Osteocyte (in vitro differentiated cells): Measurements from ENCODE around the gene DACH1. TPM values are rescaled to one million over a fixed set of nuclear protein-coding genes. Genes with fewer than 3 reads are reported as not detected.

Experiments used
- DNase-seq: peaks from one replicate; pipeline ENCODE4 v3.0.0; 2021; ENCODE audit warnings: mixed read lengths; ENCODE audit not compliant: unreplicated experiment; ENCODE audit errors: extremely low spot score
- H3K27ac Mint-ChIP-seq: one replicate; pipeline ENCODE4 v1.8.0; 2021; ENCODE audit warnings: mild to moderate bottlenecking, mixed read lengths; ENCODE audit not compliant: unreplicated experiment
- H3K27me3 Mint-ChIP-seq: one replicate; pipeline ENCODE4 v1.8.0; 2021; ENCODE audit warnings: mixed read lengths; ENCODE audit not compliant: unreplicated experiment
- H3K36me3 Mint-ChIP-seq: one replicate; pipeline ENCODE4 v1.8.0; 2021; ENCODE audit warnings: mixed read lengths; ENCODE audit not compliant: unreplicated experiment
- H3K4me1 Mint-ChIP-seq: one replicate; pipeline ENCODE4 v1.8.0; 2021; ENCODE audit warnings: mixed read lengths; ENCODE audit not compliant: unreplicated experiment
- H3K4me3 Mint-ChIP-seq: one replicate; pipeline ENCODE4 v1.8.0; 2021; ENCODE audit warnings: mild to moderate bottlenecking, moderate library complexity, mixed read lengths; ENCODE audit not compliant: unreplicated experiment
- H3K9me3 Mint-ChIP-seq: one replicate; pipeline ENCODE4 v1.8.0; 2021; ENCODE audit warnings: mixed read lengths; ENCODE audit not compliant: unreplicated experiment
- total RNA-seq: library from RNA; stranded (reverse); gene quantifications from 2 replicates; pipeline ENCODE4 v1.2.1, GENCODE V29; 2021
- TF ChIP-seq, protein P1 (sequence below): fragments of 200-600 bp; sonication (generic); IDR thresholded peaks from 2 replicates; pipeline ENCODE4 v1.5.0; 2021; ENCODE audit warnings: antibody characterized with exemption, mild to moderate bottlenecking, moderate library complexity

DACH1 gene
- total RNA-seq, 1 donor from 2014 or later, result 0.54 TPM

DNA sequence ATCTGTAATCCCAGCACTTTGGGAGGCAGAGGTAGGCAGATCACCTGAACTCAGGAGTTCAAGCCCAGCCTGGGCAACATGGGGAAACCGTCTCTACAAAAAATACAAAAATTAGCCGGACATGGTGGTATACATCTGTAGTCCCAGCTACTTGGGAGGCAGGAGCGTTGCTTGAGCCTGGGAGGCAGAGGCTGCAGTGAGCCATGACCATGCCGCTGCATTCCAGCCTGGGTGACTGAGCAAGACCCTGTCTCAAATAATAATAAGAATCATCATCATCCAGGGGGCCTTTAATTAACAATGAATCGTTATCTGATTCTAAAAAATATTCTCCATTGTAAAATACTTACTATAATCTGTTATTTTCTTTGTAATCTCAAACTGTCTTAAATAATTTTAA, 283.4 kb downstream of the DACH1 start:
- TF ChIP-seq, protein P1, sequence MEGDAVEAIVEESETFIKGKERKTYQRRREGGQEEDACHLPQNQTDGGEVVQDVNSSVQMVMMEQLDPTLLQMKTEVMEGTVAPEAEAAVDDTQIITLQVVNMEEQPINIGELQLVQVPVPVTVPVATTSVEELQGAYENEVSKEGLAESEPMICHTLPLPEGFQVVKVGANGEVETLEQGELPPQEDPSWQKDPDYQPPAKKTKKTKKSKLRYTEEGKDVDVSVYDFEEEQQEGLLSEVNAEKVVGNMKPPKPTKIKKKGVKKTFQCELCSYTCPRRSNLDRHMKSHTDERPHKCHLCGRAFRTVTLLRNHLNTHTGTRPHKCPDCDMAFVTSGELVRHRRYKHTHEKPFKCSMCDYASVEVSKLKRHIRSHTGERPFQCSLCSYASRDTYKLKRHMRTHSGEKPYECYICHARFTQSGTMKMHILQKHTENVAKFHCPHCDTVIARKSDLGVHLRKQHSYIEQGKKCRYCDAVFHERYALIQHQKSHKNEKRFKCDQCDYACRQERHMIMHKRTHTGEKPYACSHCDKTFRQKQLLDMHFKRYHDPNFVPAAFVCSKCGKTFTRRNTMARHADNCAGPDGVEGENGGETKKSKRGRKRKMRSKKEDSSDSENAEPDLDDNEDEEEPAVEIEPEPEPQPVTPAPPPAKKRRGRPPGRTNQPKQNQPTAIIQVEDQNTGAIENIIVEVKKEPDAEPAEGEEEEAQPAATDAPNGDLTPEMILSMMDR, result no peak
- H3K9me3 Mint-ChIP-seq, result no peaks in the 10 kb centered on the region
- H3K27ac Mint-ChIP-seq, result no peak overlapping the region
- peaks cover 6% of the 10 kb centered on the region for H3K27me3 Mint-ChIP-seq
- no peak for DNase-seq
- no peak overlapping the region for H3K4me3 Mint-ChIP-seq
- no peaks in the 10 kb centered on the region for H3K4me1 Mint-ChIP-seq
- no peaks in the 10 kb centered on the region for H3K36me3 Mint-ChIP-seq

DNA sequence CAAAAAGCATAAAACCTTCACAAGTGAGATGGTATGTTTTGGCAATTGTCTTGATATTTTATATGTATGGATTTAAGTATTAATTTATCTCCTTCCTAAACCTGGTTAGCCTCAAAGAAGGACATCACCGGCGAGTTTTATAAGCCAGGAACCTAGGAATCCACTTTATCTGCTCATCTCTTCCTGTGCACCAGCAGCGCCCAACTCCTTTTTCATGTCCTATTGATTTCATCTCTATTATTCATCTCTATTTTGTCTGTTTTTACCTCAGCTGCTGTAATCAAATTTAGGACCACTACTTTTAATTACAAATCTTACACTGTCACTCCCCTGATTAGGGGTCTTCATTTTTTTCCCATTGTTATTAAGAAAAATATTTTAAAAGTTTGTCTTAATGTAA, 286.4 kb downstream of the DACH1 start:
- no peak for DNase-seq
- Mint-ChIP-seq H3K27me3 (peaks cover 5% of the 10 kb centered on the region), H3K4me1 (no peaks in the 10 kb centered on the region), H3K27ac (no peak overlapping the region), H3K4me3 (no peak overlapping the region), H3K36me3 (no peaks in the 10 kb centered on the region), H3K9me3 (no peaks in the 10 kb centered on the region)
- TF ChIP-seq, protein P1, result no peak

DNA sequence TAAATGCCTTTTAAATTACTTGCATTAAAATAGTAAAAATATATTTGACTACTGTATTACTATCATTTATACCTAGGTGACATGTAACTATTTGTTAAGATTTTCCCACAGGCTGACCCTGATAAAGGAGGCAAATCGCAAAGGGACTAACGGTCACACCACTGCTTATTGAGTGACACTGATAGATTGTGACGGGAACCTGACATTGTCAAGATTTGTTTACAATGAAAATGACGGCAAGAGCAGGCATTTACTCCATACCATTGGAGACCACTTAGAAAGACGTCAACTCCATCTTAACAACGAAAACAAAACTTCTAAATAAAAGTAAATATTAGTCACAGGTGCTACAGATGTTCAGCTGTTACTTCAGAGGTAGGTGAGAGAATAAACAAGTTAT, 289.0 kb downstream of the DACH1 start:
- TF ChIP-seq, protein P1, result no peak
- no peak overlapping the region for H3K4me3 Mint-ChIP-seq
- no peaks in the 10 kb centered on the region for H3K9me3 Mint-ChIP-seq
- no peak for DNase-seq
- H3K27me3 Mint-ChIP-seq, result peaks cover 5% of the 10 kb centered on the region
- H3K36me3 Mint-ChIP-seq, result no peaks in the 10 kb centered on the region
- H3K27ac Mint-ChIP-seq, result no peak overlapping the region
- H3K4me1 Mint-ChIP-seq, result no peaks in the 10 kb centered on the region

DNA sequence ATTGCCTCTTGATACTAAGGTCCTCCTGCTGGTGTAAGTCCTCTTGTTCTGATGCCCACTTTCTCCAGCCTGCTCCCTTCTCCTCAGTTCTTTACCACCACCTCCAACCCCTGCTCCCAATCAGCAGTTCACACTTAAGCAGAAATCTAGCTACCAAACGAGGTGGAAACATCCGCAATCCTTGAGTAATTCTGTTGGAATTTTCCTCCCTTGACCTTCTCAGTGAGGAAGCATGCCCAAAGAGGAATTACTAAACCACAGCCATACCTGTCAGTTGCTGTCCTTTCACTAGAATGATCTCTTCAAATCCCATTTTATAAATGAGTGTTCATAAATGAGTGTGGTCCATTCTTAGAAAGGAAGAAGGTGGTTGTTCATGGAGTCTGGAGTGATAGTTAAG, 289.9 kb downstream of the DACH1 start:
- H3K36me3 Mint-ChIP-seq, result no peaks in the 10 kb centered on the region
- H3K27ac Mint-ChIP-seq, result no peak overlapping the region
- TF ChIP-seq, protein P1, result no peak
- H3K27me3 Mint-ChIP-seq, result peaks cover 5% of the 10 kb centered on the region
- H3K4me1 Mint-ChIP-seq, result no peaks in the 10 kb centered on the region
- H3K4me3 Mint-ChIP-seq, result no peak overlapping the region
- DNase-seq, result no peak
- no peaks in the 10 kb centered on the region for H3K9me3 Mint-ChIP-seq

DNA sequence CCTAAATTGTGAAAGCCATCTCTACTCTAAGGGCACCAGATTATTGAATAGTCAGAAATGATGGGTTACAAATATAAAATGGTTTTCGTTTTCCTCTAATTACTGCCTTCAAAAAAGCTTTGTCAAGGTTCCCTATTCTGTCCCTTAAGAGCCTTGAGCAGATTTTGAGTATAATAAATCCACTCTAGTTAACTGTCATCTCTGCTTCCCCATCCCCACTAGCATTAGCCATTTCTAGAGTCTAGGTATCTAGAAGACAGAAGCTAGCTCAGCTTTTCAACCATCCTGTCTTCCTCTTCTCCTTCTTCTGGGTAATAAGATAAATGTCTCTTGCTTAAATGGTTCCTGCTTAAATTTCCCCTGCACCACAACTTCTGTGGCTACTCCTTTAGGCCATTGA, 290.4 kb downstream of the DACH1 start:
- peaks cover 5% of the 10 kb centered on the region for H3K27me3 Mint-ChIP-seq
- H3K27ac Mint-ChIP-seq, result no peak overlapping the region
- H3K9me3 Mint-ChIP-seq, result no peaks in the 10 kb centered on the region
- no peaks in the 10 kb centered on the region for H3K36me3 Mint-ChIP-seq
- H3K4me1 Mint-ChIP-seq, result no peaks in the 10 kb centered on the region
- no peak overlapping the region for H3K4me3 Mint-ChIP-seq
- TF ChIP-seq, protein P1, result no peak
- DNase-seq, result no peak
